SK-N-SH treated with all-trans-retinoic acid at 6 μM for 48 hours (cell line): ENCODE measurements around the gene NGEF.

ENCODE experiments used
- GLIS3 ChIP-seq: fragments of 250-450 bp; sonication (Bioruptor Pico); IDR thresholded peaks from 2 replicates; pipeline ENCODE4 v1.5.0; 2020; ENCODE audit warnings: mild to moderate bottlenecking, moderate library complexity
- RARB ChIP-seq: fragments of 250-450 bp; sonication (Bioruptor Pico); IDR thresholded peaks from 2 replicates; pipeline ENCODE4 v1.8.0; 2021; ENCODE audit warnings: mild to moderate bottlenecking, moderate library complexity
- TCF4 ChIP-seq: fragments of 250-450 bp; sonication (Bioruptor Pico); IDR thresholded peaks from 2 replicates; pipeline ENCODE4 v1.8.0; 2021; ENCODE audit warnings: mild to moderate bottlenecking, moderate library complexity, borderline replicate concordance
- TOX ChIP-seq: fragments of 250-450 bp; sonication (Bioruptor Pico); IDR thresholded peaks from 2 replicates; pipeline ENCODE4 v1.8.0; 2021; ENCODE audit warnings: mild to moderate bottlenecking, moderate library complexity, borderline replicate concordance
- ZC3H10 ChIP-seq: fragments of 250-450 bp; sonication (Bioruptor Pico); IDR thresholded peaks from 2 replicates; pipeline ENCODE4 v1.5.1; 2021; ENCODE audit warnings: mild to moderate bottlenecking, moderate library complexity
- ZFP3 ChIP-seq: fragments of 250-450 bp; sonication (Bioruptor Pico); IDR thresholded peaks from 2 replicates; pipeline ENCODE4 v1.5.0; 2020; ENCODE audit warnings: mild to moderate bottlenecking, moderate library complexity
- ZFP30 ChIP-seq: fragments of 450-650 bp; formaldehyde crosslinking; IDR thresholded peaks from 2 replicates; pipeline ENCODE4 v1.5.0; 2022; ENCODE audit warnings: mild to moderate bottlenecking, moderate library complexity
- ZNF565 ChIP-seq: fragments of 450-650 bp; formaldehyde crosslinking; conservative IDR thresholded peaks from 2 replicates; pipeline ENCODE4 v1.5.0; 2020; ENCODE audit warnings: low read depth, mild to moderate bottlenecking, moderate library complexity
- ZNF70 ChIP-seq: fragments of 450-650 bp; formaldehyde crosslinking; IDR thresholded peaks from 2 replicates; pipeline ENCODE4 v1.5.0; 2020; ENCODE audit warnings: mild to moderate bottlenecking, moderate library complexity
- ZNF8 ChIP-seq: fragments of 450-650 bp; formaldehyde crosslinking; IDR thresholded peaks from 2 replicates; pipeline ENCODE4 v1.5.0; 2020; ENCODE audit warnings: mild to moderate bottlenecking, moderate library complexity
- TF ChIP-seq, protein P1 (sequence below): fragments of 250-450 bp; sonication (Bioruptor Pico); IDR thresholded peaks from 2 replicates; pipeline ENCODE4 v1.5.1; 2020; ENCODE audit warnings: low read depth, mild to moderate bottlenecking, moderate library complexity
- TF ChIP-seq, protein P2 (sequence below): fragments of 250-450 bp; sonication (Bioruptor Pico); IDR thresholded peaks from 2 replicates; pipeline ENCODE4 v1.8.0; 2020; ENCODE audit warnings: mild to moderate bottlenecking, moderate library complexity, borderline replicate concordance

DNA sequence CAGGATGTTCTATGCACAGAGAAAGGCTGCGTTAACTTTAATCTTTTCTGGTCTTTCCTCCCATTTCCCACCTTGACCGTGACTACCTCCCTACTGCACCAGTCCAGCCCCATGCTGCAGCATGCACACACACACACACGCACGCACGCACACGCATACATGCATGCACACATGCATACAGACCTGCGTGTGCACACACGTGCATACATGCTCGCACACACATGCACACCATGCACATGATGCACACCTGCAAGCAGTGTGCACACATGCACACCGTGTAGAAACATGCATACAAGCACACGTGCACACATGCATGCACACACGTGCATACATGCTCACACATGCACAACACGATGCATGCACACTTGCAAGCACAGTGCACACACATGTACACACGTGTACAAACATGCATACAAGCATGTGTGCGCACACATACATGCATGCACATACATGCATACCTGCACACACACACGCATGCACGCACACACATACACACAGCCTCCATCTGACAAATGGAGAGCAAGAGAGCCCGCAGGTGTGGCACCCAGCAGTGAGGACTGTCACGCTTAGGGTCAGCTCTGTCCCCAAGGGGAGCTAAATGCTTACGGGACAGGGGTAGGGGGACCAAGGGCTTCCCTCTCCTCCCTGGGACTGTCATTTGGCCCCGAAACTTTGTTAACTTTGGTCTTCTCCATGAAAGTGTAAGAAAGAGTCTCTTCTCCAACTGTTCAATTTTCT is 124.8 kb downstream of the NGEF start:
- no peak for TF ChIP-seq ZFP3
- no peak for TF ChIP-seq ZNF70 (CRISPR knock-in tag)
- TF ChIP-seq RARB (CRISPR knock-in tag), result no peak
- TF ChIP-seq, protein P1, sequence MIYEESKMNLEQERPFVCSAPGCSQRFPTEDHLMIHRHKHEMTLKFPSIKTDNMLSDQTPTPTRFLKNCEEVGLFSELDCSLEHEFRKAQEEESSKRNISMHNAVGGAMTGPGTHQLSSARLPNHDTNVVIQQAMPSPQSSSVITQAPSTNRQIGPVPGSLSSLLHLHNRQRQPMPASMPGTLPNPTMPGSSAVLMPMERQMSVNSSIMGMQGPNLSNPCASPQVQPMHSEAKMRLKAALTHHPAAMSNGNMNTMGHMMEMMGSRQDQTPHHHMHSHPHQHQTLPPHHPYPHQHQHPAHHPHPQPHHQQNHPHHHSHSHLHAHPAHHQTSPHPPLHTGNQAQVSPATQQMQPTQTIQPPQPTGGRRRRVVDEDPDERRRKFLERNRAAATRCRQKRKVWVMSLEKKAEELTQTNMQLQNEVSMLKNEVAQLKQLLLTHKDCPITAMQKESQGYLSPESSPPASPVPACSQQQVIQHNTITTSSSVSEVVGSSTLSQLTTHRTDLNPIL (CRISPR knock-in tag), result no peak
- TF ChIP-seq TOX (CRISPR knock-in tag), result no peak
- no peak for TF ChIP-seq ZC3H10 (CRISPR knock-in tag)
- TF ChIP-seq ZFP30 (CRISPR knock-in tag), result no peak
- no peak for TF ChIP-seq GLIS3 (CRISPR knock-in tag)
- TF ChIP-seq ZNF565 (CRISPR knock-in tag), result no peak
- TF ChIP-seq, protein P2, sequence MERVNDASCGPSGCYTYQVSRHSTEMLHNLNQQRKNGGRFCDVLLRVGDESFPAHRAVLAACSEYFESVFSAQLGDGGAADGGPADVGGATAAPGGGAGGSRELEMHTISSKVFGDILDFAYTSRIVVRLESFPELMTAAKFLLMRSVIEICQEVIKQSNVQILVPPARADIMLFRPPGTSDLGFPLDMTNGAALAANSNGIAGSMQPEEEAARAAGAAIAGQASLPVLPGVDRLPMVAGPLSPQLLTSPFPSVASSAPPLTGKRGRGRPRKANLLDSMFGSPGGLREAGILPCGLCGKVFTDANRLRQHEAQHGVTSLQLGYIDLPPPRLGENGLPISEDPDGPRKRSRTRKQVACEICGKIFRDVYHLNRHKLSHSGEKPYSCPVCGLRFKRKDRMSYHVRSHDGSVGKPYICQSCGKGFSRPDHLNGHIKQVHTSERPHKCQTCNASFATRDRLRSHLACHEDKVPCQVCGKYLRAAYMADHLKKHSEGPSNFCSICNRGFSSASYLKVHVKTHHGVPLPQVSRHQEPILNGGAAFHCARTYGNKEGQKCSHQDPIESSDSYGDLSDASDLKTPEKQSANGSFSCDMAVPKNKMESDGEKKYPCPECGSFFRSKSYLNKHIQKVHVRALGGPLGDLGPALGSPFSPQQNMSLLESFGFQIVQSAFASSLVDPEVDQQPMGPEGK (CRISPR knock-in tag), result no peak
- no peak for TF ChIP-seq ZNF8 (CRISPR knock-in tag)
- no peak for TF ChIP-seq TCF4 (CRISPR knock-in tag)
